NCI-H1092 (cell line): ENCODE measurements around the gene SDK1.

ENCODE experiments used
- DNase-seq: peaks from one replicate; lab custom pipeline; 2025; lab: John Stamatoyannopoulos, UW

SDK1 gene

GRCh38 chr7:3408814-3409595 lies 108.0 kb downstream of the SDK1 start:
- peak; percentile 16 for DNase-seq

- no peak for DNase-seq
Measured at GRCh38 chr7:3412871-3413270, 111.8 kb downstream of the SDK1 start.

- DNase-seq, result no peak
Measured at GRCh38 chr7:3415861-3416312, 114.8 kb downstream of the SDK1 start.

GRCh38 chr7:3416453-3416852 lies 115.4 kb downstream of the SDK1 start:
- DNase-seq, result no peak

- no peak for DNase-seq
Measured at GRCh38 chr7:3425087-3425486, 124.0 kb downstream of the SDK1 start.

- DNase-seq, result no peak
Measured at GRCh38 chr7:3426064-3426463, 125.0 kb downstream of the SDK1 start.

- no peak for DNase-seq
Measured at GRCh38 chr7:3427957-3428356, 126.9 kb downstream of the SDK1 start.

- DNase-seq, result no peak
Measured at GRCh38 chr7:3429981-3430380, 128.9 kb downstream of the SDK1 start.

- DNase-seq, result no peak
Measured at GRCh38 chr7:3430588-3430987, 129.5 kb downstream of the SDK1 start.

GRCh38 chr7:3431306-3431705 lies 130.3 kb downstream of the SDK1 start:
- DNase-seq, result no peak

GRCh38 chr7:3432911-3433310 lies 131.9 kb downstream of the SDK1 start:
- DNase-seq, result no peak

- DNase-seq, result no peak
Measured at GRCh38 chr7:3434611-3435010, 133.6 kb downstream of the SDK1 start.

- DNase-seq, result no peak
Measured at GRCh38 chr7:3436112-3436511, 135.1 kb downstream of the SDK1 start.

- DNase-seq, result no peak
Measured at GRCh38 chr7:3436746-3437145, 135.7 kb downstream of the SDK1 start.

GRCh38 chr7:3437467-3437866 lies 136.4 kb downstream of the SDK1 start:
- no peak for DNase-seq

GRCh38 chr7:3438352-3438751 lies 137.3 kb downstream of the SDK1 start:
- DNase-seq, result no peak

- DNase-seq, result no peak
Measured at GRCh38 chr7:3439333-3440030, 138.4 kb downstream of the SDK1 start.

- DNase-seq, result no peak
Measured at GRCh38 chr7:3440509-3440908, 139.5 kb downstream of the SDK1 start.

GRCh38 chr7:3443716-3444115 lies 142.7 kb downstream of the SDK1 start:
- no peak for DNase-seq

- no peak for DNase-seq
Measured at GRCh38 chr7:3446786-3447185, 145.7 kb downstream of the SDK1 start.

- DNase-seq, result no peak
Measured at GRCh38 chr7:3451701-3452100, 150.6 kb downstream of the SDK1 start.

- DNase-seq, result no peak
Measured at GRCh38 chr7:3453398-3453797, 152.3 kb downstream of the SDK1 start.

- DNase-seq, result no peak
Measured at GRCh38 chr7:3455806-3456595, 154.9 kb downstream of the SDK1 start.
